MM.1S (cell line): Measurements from ENCODE around the gene AGTR1.

Experiments
- DNase-seq: peaks from one replicate; pipeline ENCODE4 v3.0.0-alpha.2; 2015
- H2AFZ ChIP-seq: fragments of 300-600 bp; sonication (generic); 2 replicates; pipeline ENCODE4 v1.6.0; 2016; ENCODE audit warnings: antibody characterized with exemption, low read length
- H3F3A ChIP-seq: fragments of 300-600 bp; sonication (generic); 2 replicates; pipeline ENCODE4 v1.6.1; 2016; ENCODE audit warnings: mild to moderate bottlenecking, antibody characterized with exemption, low read length, moderate library complexity, mixed read lengths; ENCODE audit not compliant: insufficient read depth
- H3K27ac ChIP-seq: fragments of 300-600 bp; sonication (generic); 2 replicates; pipeline ENCODE4 v1.5.1; 2016; ENCODE audit warnings: mild to moderate bottlenecking, low read length
- H3K27me3 ChIP-seq: fragments of 300-600 bp; sonication (generic); replicated peaks from 2 replicates; pipeline ENCODE4 v1.6.0; 2016; ENCODE audit warnings: low read length; ENCODE audit not compliant: insufficient read depth
- H3K36me3 ChIP-seq: fragments of 300-600 bp; sonication (generic); replicated peaks from 2 replicates; pipeline ENCODE4 v1.6.1; 2016; ENCODE audit warnings: mild to moderate bottlenecking, low read length, mixed read lengths; ENCODE audit not compliant: insufficient read depth
- H3K4me1 ChIP-seq: fragments of 300-600 bp; sonication (generic); 2 replicates; pipeline ENCODE4 v1.6.1; 2016; ENCODE audit warnings: low read length, mixed read lengths
- H3K4me2 ChIP-seq: fragments of 300-600 bp; sonication (generic); 2 replicates; pipeline ENCODE4 v1.6.0; 2016; ENCODE audit warnings: low read depth, low read length
- H3K4me3 ChIP-seq: fragments of 300-600 bp; sonication (generic); 2 replicates; pipeline ENCODE4 v1.5.1; 2016; ENCODE audit warnings: low read length, mixed read lengths
- H3K79me2 ChIP-seq: fragments of 300-600 bp; sonication (generic); 2 replicates; pipeline ENCODE4 v1.6.1; 2016; ENCODE audit warnings: mixed run types, low read length, mixed read lengths
- H3K9ac ChIP-seq: fragments of 300-600 bp; sonication (generic); 2 replicates; pipeline ENCODE4 v1.6.1; 2016; ENCODE audit warnings: low read length, mixed read lengths
- H3K9me2 ChIP-seq: fragments of 300-600 bp; sonication (generic); replicated peaks from 2 replicates; pipeline ENCODE4 v1.6.1; 2016; ENCODE audit warnings: mild to moderate bottlenecking, low read length, mixed read lengths; ENCODE audit not compliant: insufficient read depth
- H3K9me3 ChIP-seq: fragments of 300-600 bp; sonication (generic); replicated peaks from 2 replicates; pipeline ENCODE4 v1.6.1; 2016; ENCODE audit warnings: mild to moderate bottlenecking, low read length, mixed read lengths; ENCODE audit not compliant: insufficient read depth
- H4K20me1 ChIP-seq: fragments of 300-600 bp; sonication (generic); 2 replicates; pipeline ENCODE4 v1.6.1; 2016; ENCODE audit warnings: mild to moderate bottlenecking, low read length, moderate library complexity, mixed read lengths; ENCODE audit not compliant: insufficient read depth
- EZH2 ChIP-seq: fragments of 300-600 bp; sonication (generic); optimal IDR thresholded peaks from 2 replicates; pipeline ENCODE3; 2017; ENCODE audit warnings: low read depth, mild to moderate bottlenecking, antibody characterized with exemption, low read length, mixed read lengths
- EZH2phosphoT487 ChIP-seq: fragments of 300-600 bp; sonication (generic); IDR thresholded peaks from 2 replicates; pipeline ENCODE4 v1.6.1; 2018; ENCODE audit warnings: antibody characterized with exemption, low read length
- TF ChIP-seq, protein P1 (sequence below): fragments of 300-600 bp; sonication (generic); IDR thresholded peaks from 2 replicates; pipeline ENCODE4 v1.5.1; 2016; ENCODE audit warnings: antibody characterized with exemption, low read length, mixed read lengths

The AGTR1 gene

DNA sequence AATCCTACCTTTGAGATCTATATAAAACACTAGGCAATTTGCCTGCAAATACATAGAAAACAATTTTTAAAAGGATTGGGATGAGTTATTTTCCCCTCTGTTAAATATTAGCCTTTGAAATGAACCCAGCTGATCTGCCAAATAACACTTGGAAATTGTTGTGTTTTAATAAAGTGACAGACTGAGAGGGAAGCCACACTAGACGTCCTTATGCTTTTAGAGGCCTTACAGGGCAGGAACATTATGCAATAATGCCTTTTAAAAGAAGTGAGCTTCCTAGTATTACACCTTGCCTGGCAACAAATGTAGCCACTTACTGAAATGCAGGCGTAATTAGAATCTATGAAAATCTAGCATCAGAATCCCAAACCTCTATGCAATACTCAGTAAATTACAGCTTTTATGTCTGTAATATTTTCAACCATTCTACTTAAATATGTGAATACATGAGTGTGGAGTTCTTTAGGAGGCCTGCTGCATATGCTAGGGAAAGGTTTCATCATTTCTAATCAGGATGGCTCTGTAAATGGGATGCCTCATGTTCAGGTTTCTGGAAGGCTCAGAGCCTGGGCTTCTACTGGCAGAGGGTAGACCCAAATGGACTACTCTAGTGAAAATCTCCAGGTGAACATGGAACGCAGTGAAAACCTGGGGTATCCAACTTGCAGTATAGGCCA, 20.3 kb downstream of the AGTR1 start:
- Histone ChIP-seq H3K4me1 (no peaks in the 10 kb centered on the region), H3K36me3 (no peaks in the 10 kb centered on the region), H3K27me3 (no peaks in the 10 kb centered on the region), H3K27ac (no peak overlapping the region), H3K9me3 (no peaks in the 10 kb centered on the region), H3F3A (no peaks in the 10 kb centered on the region), H3K9me2 (no peaks in the 10 kb centered on the region), H3K4me2 (no peak overlapping the region), H4K20me1 (no peaks in the 10 kb centered on the region), H3K9ac (no peak overlapping the region), H2AFZ (no peak overlapping the region), H3K79me2 (no peaks in the 10 kb centered on the region), H3K4me3 (no peak overlapping the region)
- TF ChIP-seq, protein P1, sequence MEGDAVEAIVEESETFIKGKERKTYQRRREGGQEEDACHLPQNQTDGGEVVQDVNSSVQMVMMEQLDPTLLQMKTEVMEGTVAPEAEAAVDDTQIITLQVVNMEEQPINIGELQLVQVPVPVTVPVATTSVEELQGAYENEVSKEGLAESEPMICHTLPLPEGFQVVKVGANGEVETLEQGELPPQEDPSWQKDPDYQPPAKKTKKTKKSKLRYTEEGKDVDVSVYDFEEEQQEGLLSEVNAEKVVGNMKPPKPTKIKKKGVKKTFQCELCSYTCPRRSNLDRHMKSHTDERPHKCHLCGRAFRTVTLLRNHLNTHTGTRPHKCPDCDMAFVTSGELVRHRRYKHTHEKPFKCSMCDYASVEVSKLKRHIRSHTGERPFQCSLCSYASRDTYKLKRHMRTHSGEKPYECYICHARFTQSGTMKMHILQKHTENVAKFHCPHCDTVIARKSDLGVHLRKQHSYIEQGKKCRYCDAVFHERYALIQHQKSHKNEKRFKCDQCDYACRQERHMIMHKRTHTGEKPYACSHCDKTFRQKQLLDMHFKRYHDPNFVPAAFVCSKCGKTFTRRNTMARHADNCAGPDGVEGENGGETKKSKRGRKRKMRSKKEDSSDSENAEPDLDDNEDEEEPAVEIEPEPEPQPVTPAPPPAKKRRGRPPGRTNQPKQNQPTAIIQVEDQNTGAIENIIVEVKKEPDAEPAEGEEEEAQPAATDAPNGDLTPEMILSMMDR, result no peak
- TF ChIP-seq EZH2phosphoT487 (no peak), EZH2 (no peak)
- no peak for DNase-seq

DNA sequence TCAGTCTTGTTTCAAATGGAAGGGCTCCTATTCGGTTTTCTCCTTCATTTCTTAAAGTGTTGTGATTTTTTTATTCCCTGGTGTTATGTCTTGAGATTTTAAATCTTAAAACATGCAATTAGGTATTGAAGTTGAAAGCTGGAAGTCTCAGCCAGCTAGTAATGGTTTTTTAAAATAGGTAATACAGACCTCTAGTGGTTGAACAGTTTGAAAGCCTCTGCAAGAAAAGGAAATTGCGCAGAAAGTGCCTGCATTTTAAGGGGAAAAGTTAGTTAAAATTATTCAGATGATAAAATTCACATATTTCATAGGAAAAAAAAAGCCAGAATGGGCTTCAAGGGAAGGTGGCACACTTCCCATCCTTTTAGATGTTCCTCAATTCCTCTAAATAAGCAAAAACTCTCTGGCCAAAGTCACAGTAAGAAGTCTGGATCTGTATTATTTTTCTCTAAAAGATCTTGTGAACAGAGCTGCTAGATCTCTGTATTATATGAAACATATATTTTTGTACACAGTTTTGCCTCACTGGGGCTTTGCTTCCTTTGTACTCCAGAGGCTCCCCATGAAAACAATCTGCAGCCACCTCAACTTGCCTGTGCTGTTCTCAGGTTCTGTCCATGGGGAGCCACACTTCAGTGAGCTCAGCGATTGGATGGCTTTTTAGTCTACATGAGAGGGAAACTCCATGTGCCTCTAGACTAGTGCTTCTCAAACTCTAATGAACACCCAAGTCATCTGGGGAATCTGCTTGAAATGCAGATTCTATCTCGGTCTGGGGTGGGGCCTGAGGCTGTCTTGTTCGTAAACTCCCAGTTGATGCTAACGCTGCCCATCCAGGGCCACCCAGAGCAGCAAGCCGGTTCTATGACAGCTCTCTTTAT, 21.5 kb downstream of the AGTR1 start:
- no peak for TF ChIP-seq EZH2phosphoT487
- TF ChIP-seq EZH2, result no peak
- TF ChIP-seq, protein P1, result peak; percentile 21
- no peaks in the 10 kb centered on the region for H3K9me2 ChIP-seq
- H3K36me3 ChIP-seq, result no peaks in the 10 kb centered on the region
- no peak overlapping the region for H3K27ac ChIP-seq
- no peak overlapping the region for H3K4me2 ChIP-seq
- no peaks in the 10 kb centered on the region for H3K9me3 ChIP-seq
- no peak overlapping the region for H3K9ac ChIP-seq
- no peaks in the 10 kb centered on the region for H3F3A ChIP-seq
- H3K4me3 ChIP-seq, result no peak overlapping the region
- H3K27me3 ChIP-seq, result no peaks in the 10 kb centered on the region
- H4K20me1 ChIP-seq, result no peaks in the 10 kb centered on the region
- H3K4me1 ChIP-seq, result no peaks in the 10 kb centered on the region
- no peak overlapping the region for H2AFZ ChIP-seq
- H3K79me2 ChIP-seq, result no peaks in the 10 kb centered on the region
- DNase-seq, result no peak

DNA sequence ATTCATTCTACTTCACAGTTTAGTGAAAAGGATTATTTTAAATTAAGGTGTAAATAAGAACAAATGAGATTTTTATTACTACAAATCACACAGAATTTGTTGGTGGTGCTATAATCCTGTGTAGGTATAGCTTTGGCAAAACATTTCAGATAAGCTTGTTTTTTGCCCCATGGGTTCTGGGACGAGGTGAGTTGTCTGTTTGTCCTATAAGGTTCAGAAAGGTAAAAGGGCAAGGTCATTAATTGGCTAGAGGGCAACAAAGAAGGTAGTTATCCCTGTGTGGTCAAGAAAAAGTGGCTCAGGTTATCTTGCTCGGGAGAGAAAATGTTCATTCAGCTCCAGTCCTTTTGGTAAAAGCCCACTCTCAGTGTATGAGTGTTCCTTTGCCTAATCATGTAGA, 23.2 kb downstream of the AGTR1 start:
- H3K36me3 ChIP-seq, result no peaks in the 10 kb centered on the region

More for the DNA sequence above, 23.2 kb downstream of the AGTR1 start:
- H4K20me1 ChIP-seq, result no peaks in the 10 kb centered on the region
- no peak overlapping the region for H3K4me3 ChIP-seq
- no peak overlapping the region for H3K9ac ChIP-seq
- no peaks in the 10 kb centered on the region for H3K27me3 ChIP-seq
- H3K79me2 ChIP-seq, result no peaks in the 10 kb centered on the region
- no peaks in the 10 kb centered on the region for H3K9me2 ChIP-seq
- DNase-seq, result no peak
- TF ChIP-seq, protein P1, result no peak
- TF ChIP-seq EZH2phosphoT487 (no peak), EZH2 (no peak)
- no peaks in the 10 kb centered on the region for H3F3A ChIP-seq
- no peak overlapping the region for H2AFZ ChIP-seq
- no peak overlapping the region for H3K27ac ChIP-seq
- no peak overlapping the region for H3K4me2 ChIP-seq
- no peaks in the 10 kb centered on the region for H3K9me3 ChIP-seq
- H3K4me1 ChIP-seq, result no peaks in the 10 kb centered on the region
